Stomach (tissue), 4 donors: ENCODE data around the gene CASTOR1.

ENCODE experiments used
- CTCF ChIP-seq, 7 experiments: fragments of 450-650 bp in 4 of 7; fragments of 200-600 bp in 3 of 7; sonication (generic) in 3 of 7; IDR thresholded peaks; one replicate each; pipeline ENCODE4 v1.5.1; 2016 to 2019; ENCODE audit warnings: antibody characterized with exemption in 7 of 7, control low read depth in 2 of 7, mild to moderate bottlenecking in 1 of 7
- EP300 ChIP-seq: sonication (generic); formaldehyde crosslinking; IDR thresholded peaks from one replicate; pipeline ENCODE4 v1.6.1; 2017; ENCODE audit warnings: antibody characterized with exemption
- POLR2A ChIP-seq, 4 donors: fragments of 450-650 bp; IDR thresholded peaks; one replicate each; pipeline ENCODE4 v1.6.1; 2016; ENCODE audit warnings: antibody characterized with exemption in 4 of 4, control low read depth in 2 of 4, mild to moderate bottlenecking in 1 of 4, moderate library complexity in 1 of 4
- POLR2AphosphoS5 ChIP-seq, 3 donors: sonication (generic); formaldehyde crosslinking; IDR thresholded peaks; one replicate each; pipeline ENCODE4 v1.6.1; 2016; ENCODE audit warnings: antibody characterized with exemption in 3 of 3

GRCh38 chr22:30235687-30236170 lies 53.6 kb downstream of the CASTOR1 start:
- TF ChIP-seq CTCF (IDR thresholded peaks at IDR 0.05), result no peak
- TF ChIP-seq EP300, result no peak
- TF ChIP-seq POLR2A (IDR thresholded peaks at IDR 0.05), result no peak
- TF ChIP-seq POLR2AphosphoS5 (IDR thresholded peaks at IDR 0.05), result no peak
